Keratinocyte (primary cell): Measurements from ENCODE around the gene SLC7A4. TPM values are rescaled to one million over a fixed set of nuclear protein-coding genes. Genes with fewer than 3 reads are reported as not detected.

Source experiments
- DNase-seq: peaks from one replicate; pipeline ENCODE4 v3.0.0-alpha.2; 2011; ENCODE audit warnings: low read depth, missing footprints, low spot score
- FAIRE-seq: peaks from 2 replicates; lab custom pipeline; 2011; peaks lifted over from hg19 to GRCh38; lab: Jason Lieb, UNC
- H2AFZ ChIP-seq: 2 replicates; pipeline ENCODE4 v1.6.0; 2012; ENCODE audit warnings: low read length, control low read depth, inconsistent platforms; ENCODE audit not compliant: control insufficient read depth
- H3K27ac ChIP-seq: 2 replicates; pipeline ENCODE4 v1.5.1; 2011; ENCODE audit warnings: low read length; ENCODE audit not compliant: control insufficient read depth, insufficient read depth
- H3K27me3 ChIP-seq: 3 replicates; pipeline ENCODE4 v1.6.0; 2011; ENCODE audit warnings: low read length; ENCODE audit not compliant: control insufficient read depth, insufficient read depth; ENCODE audit errors: extremely low read depth
- H3K36me3 ChIP-seq, 2 experiments: 2 replicates in 1 of 2; 3 replicates in 1 of 2; pipeline ENCODE4 v1.5.1; 2011; ENCODE audit warnings: low read length in 2 of 2, mild to moderate bottlenecking in 1 of 2; ENCODE audit not compliant: control insufficient read depth in 2 of 2, insufficient read depth in 2 of 2; ENCODE audit errors: extremely low read depth in 1 of 2
- H3K4me1 ChIP-seq: 3 replicates; pipeline ENCODE4 v1.5.1; 2011; ENCODE audit warnings: low read length; ENCODE audit not compliant: control insufficient read depth, insufficient read depth; ENCODE audit errors: extremely low read depth
- H3K4me2 ChIP-seq: 3 replicates; pipeline ENCODE4 v1.6.0; 2011; ENCODE audit warnings: low read depth, low read length; ENCODE audit not compliant: control insufficient read depth, insufficient read depth; ENCODE audit errors: extremely low read depth
- H3K4me3 ChIP-seq, 3 experiments: fragments of 200-600 bp in 1 of 3; sonication (generic) in 1 of 3; 2 replicates in 2 of 3; 3 replicates in 1 of 3; pipeline ENCODE4 v1.5.1; 2011 to 2016; ENCODE audit warnings: low read length in 3 of 3, mild to moderate bottlenecking in 3 of 3, control low read depth in 2 of 3, inconsistent platforms in 1 of 3, low read depth in 1 of 3, mixed read lengths in 1 of 3, mixed run types in 1 of 3, moderate library complexity in 1 of 3; ENCODE audit not compliant: control insufficient read depth in 2 of 3, insufficient read depth in 2 of 3; ENCODE audit errors: extremely low read depth in 1 of 3
- H3K79me2 ChIP-seq: 2 replicates; pipeline ENCODE4 v1.6.0; 2012; ENCODE audit warnings: low read length; ENCODE audit not compliant: control insufficient read depth, insufficient read depth
- H3K9ac ChIP-seq: 3 replicates; pipeline ENCODE4 v1.6.0; 2011; ENCODE audit warnings: low read length; ENCODE audit not compliant: control insufficient read depth, insufficient read depth; ENCODE audit errors: extremely low read depth
- H3K9me1 ChIP-seq: 3 replicates; pipeline ENCODE4 v1.6.0; 2011; ENCODE audit warnings: low read length; ENCODE audit not compliant: control insufficient read depth, insufficient read depth; ENCODE audit errors: extremely low read depth
- H3K9me3 ChIP-seq: 2 replicates; pipeline ENCODE4 v1.5.1; 2012; ENCODE audit warnings: low read depth, low read length; ENCODE audit not compliant: control insufficient read depth
- H4K20me1 ChIP-seq: 3 replicates; pipeline ENCODE4 v1.6.0; 2011; ENCODE audit warnings: low read length; ENCODE audit not compliant: control insufficient read depth, insufficient read depth; ENCODE audit errors: extremely low read depth
- CTCF ChIP-seq, 3 experiments: IDR thresholded peaks in 1 of 3; conservative IDR thresholded peaks in 1 of 3; optimal IDR thresholded peaks in 1 of 3; 2 replicates in 2 of 3; 3 replicates in 1 of 3; pipeline versions ENCODE3 to v1.5.1; 2011; ENCODE audit warnings: low read length in 3 of 3, mild to moderate bottlenecking in 3 of 3, moderate library complexity in 2 of 3, control low read depth in 1 of 3, inconsistent platforms in 1 of 3; ENCODE audit not compliant: insufficient read depth in 2 of 3; ENCODE audit errors: extremely low read depth in 1 of 3
- EZH2 ChIP-seq: IDR thresholded peaks from one replicate; pipeline ENCODE4 v1.6.1; 2012; ENCODE audit warnings: inconsistent platforms, mild to moderate bottlenecking, low read length, moderate library complexity
- dilution Hi-C: fragments of 300-500 bp; cut with MboI; formaldehyde crosslinking; loops from one replicate; pipeline ENCODE4 v1.7.0; 2020; ENCODE audit warnings: low sequenced_read_pairs; ENCODE audit not compliant: extremely low pct_ligation_motif_present
- polyA plus RNA-seq, 5 experiments: library from polyadenylated mRNA; depleted of rRNA in 3 of 5; stranded (reverse) in 3 of 5; stranded (forward) in 1 of 5; unstranded in 1 of 5; fragments of >200 nt; gene quantifications; 1 replicate in 1 of 5; 2 replicates in 3 of 5; 3 replicates in 1 of 5; pipeline versions ENCODE4 v1.2.1 to v1.2.3, GENCODE V29; 2011 to 2012; ENCODE audit warnings: missing spikeins in 2 of 5, low read depth in 1 of 5, low replicate concordance in 1 of 5

SLC7A4 gene
- polyA plus RNA-seq, 1 donor (not counting 4 experiments of a cell fraction or from before 2014, with no cell fraction given), result 0.10 TPM

- Histone ChIP-seq H3K4me2 (no peak overlapping the region), H3K27ac (no peak overlapping the region), H3K9me3 (no peaks in the 10 kb centered on the region), H3K4me3 (no peak overlapping the region), H3K79me2 (peaks cover 18% of the 10 kb centered on the region), H2AFZ (no peak overlapping the region), H3K36me3 (peaks cover 17 to 37% of the 10 kb centered on the region in 2 experiments), H3K27me3 (no peaks in the 10 kb centered on the region), H3K9ac (no peak overlapping the region), H4K20me1 (no peaks in the 10 kb centered on the region), H3K9me1 (no peaks in the 10 kb centered on the region), H3K4me1 (peaks cover 12% of the 10 kb centered on the region)
- DNase-seq, result no peak
- dilution Hi-C loops, result no loop called here
- no peak for TF ChIP-seq EZH2
- no peak for TF ChIP-seq CTCF (optimal IDR thresholded peaks at IDR 0.05 in 1 of 3, IDR thresholded peaks at IDR 0.05 in 1 of 3, conservative IDR thresholded peaks at IDR 0.05 in 1 of 3; ENCODE audit: extremely low read depth in 1 of 3, insufficient read depth in 2 of 3, low read length in 3 of 3)
- FAIRE-seq, result no peak
These were observed 34.7 kb downstream of the SLC7A4 start for GRCh38 chr22:20997536-20998257.

DNA sequence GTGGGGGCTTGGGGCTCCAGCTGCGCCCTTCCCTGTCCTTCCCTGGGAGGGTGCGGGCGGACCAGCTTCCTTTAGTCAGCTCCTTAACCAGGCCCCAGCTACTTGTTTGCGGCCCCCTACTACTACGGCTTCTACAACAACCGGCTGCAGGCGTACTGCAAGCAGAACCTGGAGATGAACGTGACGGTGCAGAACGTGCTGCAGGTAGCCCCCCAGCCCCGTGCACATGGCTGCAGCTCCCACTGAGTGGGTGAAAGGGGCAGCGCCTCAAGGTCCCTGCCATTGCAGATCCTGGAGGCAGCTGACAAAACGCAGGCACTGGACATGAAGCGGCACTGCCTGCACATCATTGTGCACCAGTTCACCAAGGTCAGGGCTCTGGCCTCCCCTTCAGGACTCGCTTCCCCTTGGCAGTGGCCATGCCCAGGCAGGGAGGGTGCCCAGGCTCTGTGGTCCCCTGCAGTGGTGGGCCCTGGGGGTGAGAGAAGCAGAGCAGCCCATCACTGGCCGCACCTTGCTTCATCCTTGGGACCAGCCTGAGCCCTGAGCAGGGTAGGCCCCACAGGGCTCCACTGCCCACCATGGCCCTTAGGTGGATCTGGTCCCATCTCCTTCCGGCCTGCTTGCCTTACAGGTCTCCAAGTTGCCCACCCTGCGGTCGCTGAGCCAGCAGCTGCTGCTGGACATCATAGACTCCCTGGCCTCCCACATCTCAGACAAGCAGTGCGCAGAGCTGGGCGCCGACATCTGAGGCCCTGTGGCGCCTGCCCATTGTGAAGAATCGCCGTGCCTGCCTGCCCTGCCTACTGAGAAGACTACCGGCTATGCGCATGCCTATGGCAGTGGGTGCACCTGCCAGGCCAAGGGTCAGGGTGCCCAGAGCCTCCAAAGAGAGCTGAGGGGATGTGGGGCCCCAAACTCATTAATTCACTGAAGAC lies 35.5 kb downstream of the SLC7A4 start:
- Histone ChIP-seq H3K4me2 (no peak overlapping the region), H2AFZ (no peak overlapping the region), H3K4me1 (peaks cover 12% of the 10 kb centered on the region), H3K27me3 (no peaks in the 10 kb centered on the region), H4K20me1 (no peaks in the 10 kb centered on the region), H3K9me1 (no peaks in the 10 kb centered on the region), H3K9me3 (no peaks in the 10 kb centered on the region), H3K4me3 (no peak overlapping the region), H3K36me3 (peaks cover 24 to 41% of the 10 kb centered on the region in 2 experiments), H3K9ac (no peak overlapping the region), H3K27ac (no peak overlapping the region), H3K79me2 (peaks cover 17% of the 10 kb centered on the region)
- TF ChIP-seq CTCF (optimal IDR thresholded peaks at IDR 0.05 in 1 of 3, IDR thresholded peaks at IDR 0.05 in 1 of 3, conservative IDR thresholded peaks at IDR 0.05 in 1 of 3; ENCODE audit: extremely low read depth in 1 of 3, insufficient read depth in 2 of 3, low read length in 3 of 3) (no peak), EZH2 (no peak)
- FAIRE-seq (no peak), DNase-seq (no peak)
- dilution Hi-C loops, result no loop called here
